ENCODE measurements around the gene CAMKK2. TPM values are rescaled to one million over a fixed set of nuclear protein-coding genes. Genes with fewer than 3 reads are reported as not detected.

Gene CAMKK2
- total RNA-seq, 1 donor from 2014 or later: 39.3 TPM

DNA sequence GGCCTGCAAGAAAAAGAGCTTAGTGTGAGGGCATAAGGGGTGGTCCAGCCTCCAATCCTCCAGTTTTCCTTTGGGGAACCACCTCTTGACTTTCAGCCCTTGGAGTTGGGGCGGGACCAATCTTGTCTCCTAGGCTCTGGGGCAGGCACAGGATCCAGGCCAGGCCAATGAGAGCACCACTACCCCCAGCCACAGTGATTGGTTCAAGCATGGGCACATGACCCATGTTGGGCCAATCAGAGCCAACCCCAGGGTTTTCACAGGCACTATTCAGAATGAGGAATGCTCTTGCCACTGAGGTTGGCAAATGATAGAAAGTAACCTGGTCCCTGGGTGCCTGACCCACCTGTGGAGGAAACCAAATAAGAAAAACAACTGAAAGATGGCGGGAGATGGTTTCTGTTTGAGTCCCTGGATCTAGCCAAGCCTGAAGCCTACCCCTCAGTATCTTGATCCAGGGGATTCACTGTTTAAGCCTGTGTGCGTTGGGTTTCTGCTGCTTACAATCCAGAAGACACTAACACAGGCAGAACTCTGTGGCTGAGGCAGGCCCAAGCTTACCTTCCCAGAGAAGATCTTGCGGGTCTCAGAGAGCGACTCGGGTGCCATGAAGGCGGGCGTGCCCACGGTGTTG is 43.7 kb downstream of the CAMKK2 start:
- no peaks in the 10 kb centered on the region for H3K27me3 ChIP-seq
- H3K4me1 ChIP-seq: no peaks in the 10 kb centered on the region
- ATAC-seq: peak; percentile 53
- H3K9me3 ChIP-seq: no peaks in the 10 kb centered on the region
- TF ChIP-seq, protein P1, sequence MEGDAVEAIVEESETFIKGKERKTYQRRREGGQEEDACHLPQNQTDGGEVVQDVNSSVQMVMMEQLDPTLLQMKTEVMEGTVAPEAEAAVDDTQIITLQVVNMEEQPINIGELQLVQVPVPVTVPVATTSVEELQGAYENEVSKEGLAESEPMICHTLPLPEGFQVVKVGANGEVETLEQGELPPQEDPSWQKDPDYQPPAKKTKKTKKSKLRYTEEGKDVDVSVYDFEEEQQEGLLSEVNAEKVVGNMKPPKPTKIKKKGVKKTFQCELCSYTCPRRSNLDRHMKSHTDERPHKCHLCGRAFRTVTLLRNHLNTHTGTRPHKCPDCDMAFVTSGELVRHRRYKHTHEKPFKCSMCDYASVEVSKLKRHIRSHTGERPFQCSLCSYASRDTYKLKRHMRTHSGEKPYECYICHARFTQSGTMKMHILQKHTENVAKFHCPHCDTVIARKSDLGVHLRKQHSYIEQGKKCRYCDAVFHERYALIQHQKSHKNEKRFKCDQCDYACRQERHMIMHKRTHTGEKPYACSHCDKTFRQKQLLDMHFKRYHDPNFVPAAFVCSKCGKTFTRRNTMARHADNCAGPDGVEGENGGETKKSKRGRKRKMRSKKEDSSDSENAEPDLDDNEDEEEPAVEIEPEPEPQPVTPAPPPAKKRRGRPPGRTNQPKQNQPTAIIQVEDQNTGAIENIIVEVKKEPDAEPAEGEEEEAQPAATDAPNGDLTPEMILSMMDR (IDR thresholded peaks at IDR 0.05): no peak
- intact Hi-C loops (cut with DNase I): no loop called here
- DNase-seq: no peak
- no peak overlapping the region for H3K4me3 ChIP-seq
- H3K36me3 ChIP-seq: peaks cover 79% of the 10 kb centered on the region
- H3K27ac ChIP-seq: no peak overlapping the region

DNA sequence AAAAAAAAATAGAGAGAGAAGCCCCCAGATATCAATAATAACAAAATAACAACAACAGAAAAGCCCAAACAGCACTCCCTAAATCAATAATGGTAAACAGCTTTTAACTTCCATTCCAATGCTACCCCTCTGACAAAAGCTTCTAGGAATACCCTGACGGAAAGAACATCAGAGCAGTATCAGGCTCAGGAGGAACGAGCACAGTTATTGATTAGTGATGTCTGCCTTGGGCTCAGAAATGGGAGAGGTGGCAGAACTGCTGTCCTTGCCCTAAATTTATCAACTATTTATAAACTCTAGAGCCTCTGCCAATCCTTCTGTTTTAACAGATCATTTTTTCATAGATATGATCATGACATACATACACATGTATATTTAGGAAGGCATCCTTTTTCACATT is 44.7 kb downstream of the CAMKK2 start:
- H3K4me1 ChIP-seq: no peaks in the 10 kb centered on the region
- H3K27me3 ChIP-seq: no peaks in the 10 kb centered on the region
- no peak for DNase-seq
- no peak for ATAC-seq
- H3K27ac ChIP-seq: no peak overlapping the region
- H3K9me3 ChIP-seq: no peaks in the 10 kb centered on the region
- no peak overlapping the region for H3K4me3 ChIP-seq
- intact Hi-C loops (cut with DNase I): no loop called here
- TF ChIP-seq, protein P1 (IDR thresholded peaks at IDR 0.05): no peak
- peaks cover 86% of the 10 kb centered on the region for H3K36me3 ChIP-seq

DNA sequence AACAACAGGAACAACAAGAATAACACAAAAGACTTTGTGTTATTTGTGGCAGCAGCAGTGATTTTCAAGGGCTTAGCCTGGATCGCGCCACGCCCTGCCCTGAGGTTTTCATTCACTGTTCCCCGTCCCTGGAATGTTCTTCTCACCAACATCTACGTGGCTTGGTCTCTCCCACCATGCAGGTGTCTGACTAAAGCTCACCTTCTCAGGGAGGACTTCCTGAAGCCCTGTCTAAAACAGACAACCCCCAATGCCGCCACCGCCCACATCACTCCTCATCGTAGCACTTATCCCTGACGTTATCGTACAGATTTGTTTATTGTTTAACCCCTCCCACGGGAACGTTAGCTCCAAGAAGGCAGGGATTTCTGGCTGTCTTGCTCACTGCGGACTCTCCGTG is 46.1 kb downstream of the CAMKK2 start:
- no peaks in the 10 kb centered on the region for H3K9me3 ChIP-seq
- intact Hi-C loops (cut with DNase I): no loop called here
- H3K36me3 ChIP-seq: peaks cover 77% of the 10 kb centered on the region
- ATAC-seq (no peak), DNase-seq (no peak)
- H3K4me1 ChIP-seq: no peaks in the 10 kb centered on the region
- H3K4me3 ChIP-seq: no peak overlapping the region
- no peak overlapping the region for H3K27ac ChIP-seq
- no peaks in the 10 kb centered on the region for H3K27me3 ChIP-seq
- TF ChIP-seq, protein P1 (IDR thresholded peaks at IDR 0.05): no peak

DNA sequence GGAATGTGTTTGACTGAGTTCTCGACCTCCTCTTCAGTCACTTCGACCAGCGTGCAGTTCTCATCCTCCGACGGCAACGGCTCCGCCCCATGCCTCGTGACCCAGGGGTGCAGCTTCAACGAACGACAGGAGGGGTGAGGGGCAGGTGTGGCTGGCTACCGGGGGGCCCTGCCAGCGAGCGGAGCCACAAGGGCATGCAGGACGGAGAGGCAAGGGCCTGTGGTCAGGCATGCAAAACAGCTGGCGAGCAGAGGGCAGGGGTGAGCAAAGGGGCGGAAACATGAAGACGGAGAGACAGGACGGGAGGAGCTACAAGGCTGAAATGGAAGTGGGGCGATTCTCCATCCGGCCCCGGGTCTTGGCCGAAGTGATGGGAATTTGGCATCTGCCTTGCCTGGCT is 47.9 kb downstream of the CAMKK2 start:
- Histone ChIP-seq H3K27ac (no peak overlapping the region), H3K36me3 (peaks cover 73% of the 10 kb centered on the region), H3K4me3 (no peak overlapping the region), H3K27me3 (no peaks in the 10 kb centered on the region), H3K9me3 (no peaks in the 10 kb centered on the region), H3K4me1 (no peaks in the 10 kb centered on the region)
- no peak for DNase-seq
- intact Hi-C loops (cut with DNase I): no loop called here
- TF ChIP-seq, protein P1 (IDR thresholded peaks at IDR 0.05): no peak
- no peak for ATAC-seq

DNA sequence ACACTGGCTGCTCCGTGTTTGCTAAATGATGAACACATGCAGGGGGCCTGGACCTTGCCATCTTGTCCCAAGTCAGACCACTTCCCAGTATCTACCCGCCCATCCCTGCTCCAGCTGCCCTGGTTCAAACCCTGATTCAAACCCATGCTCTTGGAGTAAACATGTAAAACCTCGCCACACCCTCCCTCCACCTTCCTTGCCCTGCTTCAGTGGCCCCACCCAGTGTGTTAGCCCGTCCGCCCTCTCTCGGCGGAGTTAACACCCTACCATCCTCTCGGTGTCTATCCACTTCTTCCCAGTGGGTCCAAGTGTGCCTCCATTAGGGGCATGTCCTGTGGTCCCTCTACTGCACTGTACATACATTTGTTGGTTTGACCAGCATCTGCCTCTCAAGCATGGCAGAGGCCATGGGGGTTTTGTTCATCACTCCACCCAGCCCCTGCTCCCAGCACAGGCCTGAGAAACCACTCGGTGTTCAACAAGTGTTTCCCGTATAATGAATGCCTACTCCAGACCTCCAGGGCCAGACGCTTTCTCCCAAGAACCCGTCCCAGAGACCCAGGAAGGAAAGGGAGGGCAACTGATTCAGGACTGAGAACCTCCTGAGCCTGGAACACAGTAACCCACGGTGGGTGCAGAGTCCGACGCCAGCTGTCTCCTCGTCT is 49.5 kb downstream of the CAMKK2 start:
- intact Hi-C loops (cut with DNase I): no loop called here
- Histone ChIP-seq H3K27ac (no peak overlapping the region), H3K4me1 (no peaks in the 10 kb centered on the region), H3K36me3 (peaks cover 64% of the 10 kb centered on the region), H3K4me3 (no peak overlapping the region), H3K9me3 (no peaks in the 10 kb centered on the region), H3K27me3 (no peaks in the 10 kb centered on the region)
- TF ChIP-seq, protein P1 (IDR thresholded peaks at IDR 0.05): no peak
- DNase-seq: no peak
- no peak for ATAC-seq
